Measurements from ENCODE around the gene C20orf173.
A peak's percentile ranks its signal among the peaks of the same experiment; 100 is the strongest.

The C20orf173 gene

DNA sequence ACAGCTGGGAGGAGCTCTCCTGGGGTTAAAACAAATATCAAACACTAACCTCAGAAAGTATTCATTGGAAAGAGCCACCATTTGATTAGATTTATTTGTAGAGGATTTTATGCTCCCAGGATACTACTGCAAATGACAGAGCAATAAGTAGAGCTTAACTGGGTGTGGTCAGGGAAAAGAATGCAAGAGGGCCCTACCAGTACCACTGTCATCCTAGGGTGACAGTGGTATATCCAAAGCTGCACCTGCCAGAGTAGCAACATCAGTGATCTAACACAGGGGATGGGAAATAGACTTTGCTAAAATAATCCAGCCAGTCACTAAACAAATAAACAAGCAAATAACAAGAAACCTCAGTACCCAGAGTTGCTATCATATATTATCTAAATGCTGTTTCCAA lies 42.1 kb upstream of the C20orf173 start:
- ChIA-PET CTCF (interaction anchor here (0.8 to 0.9 kb wide), 2 partner anchors 12 to 51 kb away, joined by 3 read pairs; no protein-coding TSS in a partner anchor), POLR2A (no interaction called here)
- no peak overlapping the region for H3K4me3 ChIP-seq (ENCODE audit: low read depth, low read length)
- no peak for DNase-seq (ENCODE audit: low read depth, low spot score)
- no peak for TF ChIP-seq CTCF (IDR thresholded peaks at IDR 0.05; ENCODE audit: insufficient read depth, low read length, missing control alignments)

GRCh38 chr20:35568645-35569044 lies 39.2 kb upstream of the C20orf173 start:
- POLR2A ChIA-PET: no interaction called here
- CTCF ChIA-PET: no interaction called here
- no peak for DNase-seq (ENCODE audit: low read depth, low spot score)
- no peak overlapping the region for H3K4me3 ChIP-seq (ENCODE audit: low read depth, low read length)
- peak; percentile 7 for TF ChIP-seq CTCF (IDR thresholded peaks at IDR 0.05; ENCODE audit: insufficient read depth, low read length, missing control alignments)

DNA sequence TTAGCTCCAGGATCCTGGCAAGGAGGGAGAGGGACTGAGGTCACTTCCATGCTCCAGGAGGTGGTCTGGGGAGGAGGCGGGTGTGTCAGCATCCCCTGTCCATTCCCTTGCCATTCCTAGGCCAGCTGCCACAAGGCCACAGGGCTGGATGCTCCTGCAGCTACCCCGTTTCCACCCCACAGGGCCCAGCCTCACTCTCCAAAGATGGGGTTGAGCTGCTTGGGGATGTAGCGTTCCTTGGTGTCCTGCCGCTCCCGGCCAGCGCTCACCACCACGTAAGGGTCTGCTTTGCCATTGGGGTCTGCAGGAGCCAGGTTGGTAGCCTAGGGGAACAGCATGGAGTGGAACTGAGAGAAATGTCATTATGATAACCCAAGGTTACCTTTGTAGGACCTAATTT lies 35.5 kb upstream of the C20orf173 start:
- POLR2A ChIA-PET: no interaction called here
- TF ChIP-seq CTCF (IDR thresholded peaks at IDR 0.05; ENCODE audit: insufficient read depth, low read length, missing control alignments): no peak
- CTCF ChIA-PET: no interaction called here
- DNase-seq (ENCODE audit: low read depth, low spot score): no peak
- no peak overlapping the region for H3K4me3 ChIP-seq (ENCODE audit: low read depth, low read length)

GRCh38 chr20:35563834-35564233 lies 34.4 kb upstream of the C20orf173 start:
- DNase-seq (ENCODE audit: low read depth, low spot score): no peak
- no peak for TF ChIP-seq CTCF (IDR thresholded peaks at IDR 0.05; ENCODE audit: insufficient read depth, low read length, missing control alignments)
- ChIA-PET POLR2A (no interaction called here), CTCF (interaction anchor here (0.6 to 1.2 kb wide), 2 partner anchors 10 to 18 kb away, joined by 3 read pairs; no protein-coding TSS in a partner anchor)
- H3K4me3 ChIP-seq (ENCODE audit: low read depth, low read length): no peak overlapping the region

DNA sequence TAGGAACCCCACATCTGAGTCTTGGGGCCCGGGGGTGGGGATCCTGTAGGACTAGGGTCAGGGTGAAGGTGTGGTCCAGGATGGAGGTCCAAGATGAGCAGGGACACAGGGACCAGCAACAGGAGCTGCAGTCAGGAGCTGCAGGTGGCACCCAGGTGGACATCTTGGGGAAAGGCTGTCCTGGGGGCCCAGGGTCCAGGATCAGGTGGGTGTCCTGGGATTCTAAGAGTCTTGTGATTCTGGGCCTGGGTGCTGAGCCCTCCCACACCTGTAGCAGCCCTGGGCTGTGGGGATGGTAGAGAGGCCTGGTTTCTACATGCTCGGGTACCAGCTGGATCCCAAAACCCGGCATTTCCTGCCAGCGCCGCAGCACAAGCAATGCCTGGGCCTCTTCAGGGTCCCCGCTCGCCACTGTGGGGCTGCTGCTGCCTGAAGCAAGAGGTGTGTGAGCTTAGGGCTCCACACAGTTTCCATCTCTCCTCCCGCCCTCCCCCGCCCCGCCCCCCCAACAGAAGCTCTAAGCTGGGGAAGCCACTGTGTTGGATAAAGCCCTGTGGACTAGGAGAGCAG lies 33.2 kb upstream of the C20orf173 start:
- ChIA-PET POLR2A (no interaction called here), CTCF (interaction anchor here (0.8 kb wide), 1 partner anchor 103 kb away, joined by 3 read pairs; no protein-coding TSS in a partner anchor)
- TF ChIP-seq CTCF (IDR thresholded peaks at IDR 0.05; ENCODE audit: insufficient read depth, low read length, missing control alignments): no peak
- no peak for DNase-seq (ENCODE audit: low read depth, low spot score)
- H3K4me3 ChIP-seq (ENCODE audit: low read depth, low read length): no peak overlapping the region

GRCh38 chr20:35561671-35562070 lies 32.2 kb upstream of the C20orf173 start:
- DNase-seq (ENCODE audit: low read depth, low spot score): no peak
- POLR2A ChIA-PET: no interaction called here
- H3K4me3 ChIP-seq (ENCODE audit: low read depth, low read length): no peak overlapping the region
- TF ChIP-seq CTCF (IDR thresholded peaks at IDR 0.05; ENCODE audit: insufficient read depth, low read length, missing control alignments): no peak
- CTCF ChIA-PET: interaction anchor here (1.2 kb wide), 1 partner anchor 9 kb away, joined by 3 read pairs; no protein-coding TSS in a partner anchor
